OCI-LY1 (cell line): ENCODE measurements around the gene BST1.

ENCODE experiments used
- EZH2 ChIP-seq: fragments of 200-600 bp; sonication (generic), shearing (Covaris generic); IDR thresholded peaks from 2 replicates; pipeline ENCODE4 v1.8.0; 2017; ENCODE audit warnings: borderline replicate concordance, mixed run types, mild to moderate bottlenecking, antibody characterized with exemption, low read length, moderate library complexity, mixed read lengths
- TF ChIP-seq, protein P1 (sequence below): fragments of 200-600 bp; sonication (generic), shearing (Covaris generic); IDR thresholded peaks from 2 replicates; pipeline ENCODE4 v1.5.1; 2017; ENCODE audit warnings: mild to moderate bottlenecking, antibody characterized with exemption, low read length, moderate library complexity, mixed read lengths

DNA sequence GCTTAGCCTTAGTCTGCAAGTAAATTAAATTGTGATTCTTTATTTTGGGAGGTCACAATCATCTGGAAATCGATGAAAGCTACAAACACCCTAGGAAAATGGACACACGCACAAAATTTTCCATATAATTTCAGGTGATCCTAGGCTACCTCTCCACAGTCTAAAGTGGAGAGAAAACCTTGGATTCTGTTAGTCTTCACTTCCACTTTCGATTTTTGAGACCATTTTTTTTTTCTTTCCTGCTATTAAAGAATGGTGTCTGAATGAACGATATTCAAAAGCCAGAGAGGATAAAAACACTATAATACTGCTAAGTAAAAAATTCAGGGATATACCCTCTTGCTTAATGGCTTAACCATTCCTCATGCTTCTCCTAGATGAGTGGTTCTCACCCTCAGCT, 49.4 kb upstream of the BST1 start:
- TF ChIP-seq, protein P1, sequence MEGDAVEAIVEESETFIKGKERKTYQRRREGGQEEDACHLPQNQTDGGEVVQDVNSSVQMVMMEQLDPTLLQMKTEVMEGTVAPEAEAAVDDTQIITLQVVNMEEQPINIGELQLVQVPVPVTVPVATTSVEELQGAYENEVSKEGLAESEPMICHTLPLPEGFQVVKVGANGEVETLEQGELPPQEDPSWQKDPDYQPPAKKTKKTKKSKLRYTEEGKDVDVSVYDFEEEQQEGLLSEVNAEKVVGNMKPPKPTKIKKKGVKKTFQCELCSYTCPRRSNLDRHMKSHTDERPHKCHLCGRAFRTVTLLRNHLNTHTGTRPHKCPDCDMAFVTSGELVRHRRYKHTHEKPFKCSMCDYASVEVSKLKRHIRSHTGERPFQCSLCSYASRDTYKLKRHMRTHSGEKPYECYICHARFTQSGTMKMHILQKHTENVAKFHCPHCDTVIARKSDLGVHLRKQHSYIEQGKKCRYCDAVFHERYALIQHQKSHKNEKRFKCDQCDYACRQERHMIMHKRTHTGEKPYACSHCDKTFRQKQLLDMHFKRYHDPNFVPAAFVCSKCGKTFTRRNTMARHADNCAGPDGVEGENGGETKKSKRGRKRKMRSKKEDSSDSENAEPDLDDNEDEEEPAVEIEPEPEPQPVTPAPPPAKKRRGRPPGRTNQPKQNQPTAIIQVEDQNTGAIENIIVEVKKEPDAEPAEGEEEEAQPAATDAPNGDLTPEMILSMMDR, result no peak
- no peak for TF ChIP-seq EZH2
